Neural cell (in vitro differentiated cells): ENCODE data around the gene NFAT5. TPM values are rescaled to one million over a fixed set of nuclear protein-coding genes. Genes with fewer than 3 reads are reported as not detected.
"Not testable (repeated sequence)": the region's sequence is repeated elsewhere in the genome, so short reads cannot be mapped to it uniquely, and the experiment has no call there.

Source experiments
- H2AFZ ChIP-seq: fragments of 200-600, 300-800 bp; sonication (generic), shearing (Covaris generic); 2 replicates; pipeline ENCODE4 v1.6.0; 2014; ENCODE audit warnings: low read depth, mild to moderate bottlenecking, antibody characterized with exemption, low read length, moderate library complexity
- H3F3A ChIP-seq: fragments of 200-600 bp; shearing (Covaris generic); 2 replicates; pipeline ENCODE4 v1.6.1; 2016; ENCODE audit warnings: mild to moderate bottlenecking, moderate library complexity, mixed read lengths, antibody characterized with exemption, low read length; ENCODE audit not compliant: insufficient read depth, poor library complexity, severe bottlenecking
- H3K27ac ChIP-seq: fragments of 200-600, 300-800 bp; sonication (generic), shearing (Covaris generic); 2 replicates; pipeline ENCODE4 v1.5.1; 2014; ENCODE audit warnings: mild to moderate bottlenecking, low read length, moderate library complexity
- H3K27me3 ChIP-seq: fragments of 300-800, 200-600 bp; sonication (generic), shearing (Covaris generic); 2 replicates; pipeline ENCODE4 v1.6.0; 2014; ENCODE audit warnings: mild to moderate bottlenecking, low read depth, low read length, moderate library complexity; ENCODE audit not compliant: insufficient read depth
- H3K36me3 ChIP-seq: fragments of 300-800, 200-600 bp; sonication (generic), shearing (Covaris generic); 2 replicates; pipeline ENCODE4 v1.5.1; 2014; ENCODE audit warnings: mild to moderate bottlenecking, antibody characterized with exemption, low read length, moderate library complexity; ENCODE audit not compliant: insufficient read depth
- H3K4me2 ChIP-seq: fragments of 300-800, 200-600 bp; sonication (generic), shearing (Covaris generic); 2 replicates; pipeline ENCODE4 v1.6.0; 2014; ENCODE audit warnings: mild to moderate bottlenecking, low read length
- H3K4me3 ChIP-seq: fragments of 300-800, 200-600 bp; sonication (generic), shearing (Covaris generic); 2 replicates; pipeline ENCODE4 v1.5.1; 2014; ENCODE audit warnings: mild to moderate bottlenecking, low read length, moderate library complexity
- H3K79me2 ChIP-seq: fragments of 200-600 bp; shearing (Covaris generic); replicated peaks from 2 replicates; pipeline ENCODE4 v1.6.0; 2014; ENCODE audit warnings: mild to moderate bottlenecking, low read length, moderate library complexity; ENCODE audit not compliant: insufficient read depth
- H3K9ac ChIP-seq: fragments of 300-800, 200-600 bp; sonication (generic), shearing (Covaris generic); 2 replicates; pipeline ENCODE4 v1.6.1; 2016; ENCODE audit warnings: mild to moderate bottlenecking, low read length, mixed read lengths
- H3K9me2 ChIP-seq: fragments of 200-600 bp; shearing (Covaris generic); 2 replicates; pipeline ENCODE4 v1.6.1; 2016; ENCODE audit warnings: mild to moderate bottlenecking, low read length, mixed read lengths; ENCODE audit not compliant: insufficient read depth
- H3K9me3 ChIP-seq: fragments of 200-600, 300-800 bp; sonication (generic), shearing (Covaris generic); 2 replicates; pipeline ENCODE4 v1.6.1; 2016; ENCODE audit warnings: mild to moderate bottlenecking, mixed run types, low read length, moderate library complexity, mixed read lengths
- H4K20me1 ChIP-seq: fragments of 200-600 bp; shearing (Covaris generic); 2 replicates; pipeline ENCODE4 v1.6.1; 2016; ENCODE audit warnings: mild to moderate bottlenecking, mixed run types; ENCODE audit not compliant: insufficient read depth
- CTCF ChIP-seq: fragments of 450-650 bp; IDR thresholded peaks from 2 replicates; pipeline ENCODE4 v1.5.1; 2014; ENCODE audit warnings: antibody characterized with exemption, mild to moderate bottlenecking, moderate library complexity; ENCODE audit not compliant: poor library complexity, severe bottlenecking
- EP300 ChIP-seq: fragments of 450-650 bp; conservative IDR thresholded peaks from 2 replicates; pipeline ENCODE4 v1.6.1; 2014; ENCODE audit warnings: antibody characterized with exemption, mild to moderate bottlenecking, moderate library complexity; ENCODE audit not compliant: poor library complexity, severe bottlenecking
- EZH2 ChIP-seq: fragments of 200-600, 300-800 bp; shearing (Covaris generic), sonication (generic); IDR thresholded peaks from 2 replicates; pipeline ENCODE4 v1.6.1; 2014; ENCODE audit warnings: antibody characterized with exemption, low read length, borderline replicate concordance, mild to moderate bottlenecking; ENCODE audit not compliant: insufficient read depth, poor library complexity, severe bottlenecking
- MXI1 ChIP-seq: fragments of 450-650 bp; conservative IDR thresholded peaks from 2 replicates; pipeline ENCODE4 v1.6.1; 2014; ENCODE audit warnings: antibody characterized with exemption, mild to moderate bottlenecking; ENCODE audit not compliant: poor library complexity, severe bottlenecking
- POLR2AphosphoS5 ChIP-seq: IDR thresholded peaks from 2 replicates; pipeline ENCODE4 v1.6.1; 2012
- REST ChIP-seq: IDR thresholded peaks from 2 replicates; pipeline ENCODE4 v1.6.1; 2012; ENCODE audit warnings: borderline replicate concordance
- SMC3 ChIP-seq: fragments of 450-650 bp; conservative IDR thresholded peaks from 2 replicates; pipeline ENCODE4 v1.6.1; 2014; ENCODE audit warnings: antibody characterized with exemption, mild to moderate bottlenecking, moderate library complexity; ENCODE audit not compliant: poor library complexity
- TAF1 ChIP-seq: IDR thresholded peaks from 2 replicates; pipeline ENCODE4 v1.6.1; 2012; ENCODE audit warnings: low read depth
- polyA plus RNA-seq: library from polyadenylated mRNA; depleted of rRNA; stranded (reverse); fragments of >200 nt; gene quantifications from 2 replicates; pipeline ENCODE4 v1.2.3, GENCODE V29; 2014

NFAT5 gene
- polyA plus RNA-seq, 1 donor from 2014 or later, result 9.2 TPM

- H3K4me2 ChIP-seq, result no peak overlapping the region
- H3K9ac ChIP-seq, result no peak overlapping the region
- no peak overlapping the region for H2AFZ ChIP-seq
- TF ChIP-seq REST, result no peak
- TF ChIP-seq POLR2AphosphoS5, result no peak
- H3K9me3 ChIP-seq, result peaks cover 2% of the 10 kb centered on the region
- H3K9me2 ChIP-seq, result no peaks in the 10 kb centered on the region
- no peaks in the 10 kb centered on the region for H3K27me3 ChIP-seq
- H4K20me1 ChIP-seq, result no peaks in the 10 kb centered on the region
- H3K36me3 ChIP-seq, result no peaks in the 10 kb centered on the region
- peaks cover under 1% of the 10 kb centered on the region for H3K79me2 ChIP-seq
- no peak overlapping the region for H3K27ac ChIP-seq
- no peaks in the 10 kb centered on the region for H3F3A ChIP-seq
- no peak overlapping the region for H3K4me3 ChIP-seq
These were observed 67.1 kb downstream of the NFAT5 start for GRCh38 chr16:69632828-69633227.

- H3K9ac ChIP-seq, result no peak overlapping the region
- H4K20me1 ChIP-seq, result no peaks in the 10 kb centered on the region
- H3K79me2 ChIP-seq, result no peaks in the 10 kb centered on the region
- no peaks in the 10 kb centered on the region for H3K27me3 ChIP-seq
- H3K4me3 ChIP-seq, result no peak overlapping the region
- no peaks in the 10 kb centered on the region for H3K36me3 ChIP-seq
- no peaks in the 10 kb centered on the region for H3K9me2 ChIP-seq
- H2AFZ ChIP-seq, result no peak overlapping the region
- no peak overlapping the region for H3K27ac ChIP-seq
- H3K9me3 ChIP-seq, result peaks cover 2% of the 10 kb centered on the region
- no peak overlapping the region for H3K4me2 ChIP-seq
- TF ChIP-seq POLR2AphosphoS5, result no peak
- TF ChIP-seq SMC3, result no peak
- TF ChIP-seq EZH2, result no peak
- no peak for TF ChIP-seq CTCF
- TF ChIP-seq EP300, result no peak
- no peak for TF ChIP-seq TAF1
- no peak for TF ChIP-seq MXI1
- H3F3A ChIP-seq, result no peaks in the 10 kb centered on the region
These were observed 67.6 kb downstream of the NFAT5 start for GRCh38 chr16:69633375-69633774.

- H3K9ac ChIP-seq, H3K27ac ChIP-seq, H3K36me3 ChIP-seq, H3K27me3 ChIP-seq, H3F3A ChIP-seq, H3K9me2 ChIP-seq, H3K9me3 ChIP-seq, H3K4me3 ChIP-seq, H4K20me1 ChIP-seq, H2AFZ ChIP-seq, H3K79me2 ChIP-seq, H3K4me2 ChIP-seq: not testable (repeated sequence)
These were observed 70.9 kb downstream of the NFAT5 start for GRCh38 chr16:69636563-69637146.

GRCh38 chr16:69637206-69637865 lies 71.6 kb downstream of the NFAT5 start:
- not testable (repeated sequence) for H3F3A ChIP-seq, H3K36me3 ChIP-seq, H3K9me2 ChIP-seq, H3K9ac ChIP-seq, H3K27ac ChIP-seq, H3K4me3 ChIP-seq, H3K4me2 ChIP-seq, H4K20me1 ChIP-seq, H3K27me3 ChIP-seq, H3K79me2 ChIP-seq, H2AFZ ChIP-seq, H3K9me3 ChIP-seq

GRCh38 chr16:69643997-69644396 lies 78.2 kb downstream of the NFAT5 start:
- H4K20me1 ChIP-seq, H3K9me2 ChIP-seq, H3K4me2 ChIP-seq, H3K9me3 ChIP-seq, H3K79me2 ChIP-seq, H3K27ac ChIP-seq, H3F3A ChIP-seq, H3K9ac ChIP-seq, H3K27me3 ChIP-seq, H2AFZ ChIP-seq, H3K4me3 ChIP-seq: not testable (repeated sequence)
- peaks cover 16% of the 10 kb centered on the region for H3K36me3 ChIP-seq
